Activated gamma-delta T cell treated with Interleukin-2 at 50 U/mL for 16 hours (primary cell): ENCODE results near the gene FGF3.

ENCODE experiments used
- DNase-seq: peaks from one replicate; pipeline ENCODE4 v3.0.0-alpha.2; 2020

FGF3 gene

DNA sequence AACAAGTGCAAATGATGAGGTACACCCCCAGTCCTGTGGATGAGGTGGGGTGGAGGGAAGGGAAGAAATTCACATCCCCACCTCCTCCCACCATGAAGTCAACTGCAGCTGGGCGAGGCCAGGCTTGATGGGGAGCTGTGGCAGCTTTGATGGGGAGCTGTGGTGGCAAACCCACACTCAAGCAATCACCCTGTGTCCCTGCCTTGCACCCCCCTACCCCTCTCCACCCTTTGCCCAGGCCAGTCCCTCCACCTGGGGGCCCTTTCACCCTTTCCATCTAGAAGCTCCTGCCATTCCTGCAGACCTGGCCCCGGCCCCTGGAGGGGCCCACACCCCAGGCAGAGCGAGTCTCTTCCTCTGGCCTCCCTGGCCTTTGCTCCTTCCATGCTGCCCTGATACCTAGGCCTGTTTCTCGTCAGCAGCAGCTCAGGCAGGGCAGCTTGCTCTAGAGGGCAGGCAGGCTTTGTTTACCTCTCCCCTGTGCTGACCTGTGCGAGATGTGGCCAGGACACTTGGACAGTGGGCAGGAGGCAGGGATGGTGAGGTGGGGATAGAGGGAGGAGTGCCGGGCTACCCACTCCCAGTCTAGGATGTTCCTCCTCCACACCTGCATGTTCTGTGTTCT, 4.5 kb upstream of the FGF3 start:
- no peak for DNase-seq

GRCh38 chr11:69822676-69823494, 3.7 kb upstream of the FGF3 start:
- DNase-seq, result no peak

DNA sequence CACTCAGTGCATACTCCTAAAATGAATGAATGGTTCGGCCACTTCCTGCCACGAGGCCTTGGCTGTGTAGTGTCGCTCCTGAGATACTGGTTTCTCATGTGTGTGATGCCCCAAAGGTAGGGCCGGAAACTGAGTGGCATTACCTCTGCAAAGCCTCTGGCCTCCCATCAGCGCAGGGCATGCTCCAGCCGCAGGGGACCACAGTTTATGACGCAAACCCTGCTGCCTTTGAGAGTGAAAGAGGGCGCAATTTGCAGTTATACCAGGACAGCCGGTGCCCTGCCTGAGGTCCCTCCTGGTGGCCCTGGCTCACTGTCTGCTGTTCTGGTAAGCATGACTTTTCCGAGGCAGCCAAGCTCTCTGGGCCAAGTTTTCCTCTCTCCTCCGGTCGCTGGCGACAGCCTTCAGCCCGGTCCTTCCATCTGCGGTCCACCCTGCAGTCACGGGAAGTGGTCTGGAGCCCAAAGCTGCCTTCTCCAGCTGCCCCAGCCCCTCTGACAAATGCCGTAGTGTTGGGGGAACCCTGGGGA, 2.4 kb upstream of the FGF3 start:
- no peak for DNase-seq

- no peak for DNase-seq
Measured at GRCh38 chr11:69820441-69820840, 1.2 kb upstream of the FGF3 start.

DNA sequence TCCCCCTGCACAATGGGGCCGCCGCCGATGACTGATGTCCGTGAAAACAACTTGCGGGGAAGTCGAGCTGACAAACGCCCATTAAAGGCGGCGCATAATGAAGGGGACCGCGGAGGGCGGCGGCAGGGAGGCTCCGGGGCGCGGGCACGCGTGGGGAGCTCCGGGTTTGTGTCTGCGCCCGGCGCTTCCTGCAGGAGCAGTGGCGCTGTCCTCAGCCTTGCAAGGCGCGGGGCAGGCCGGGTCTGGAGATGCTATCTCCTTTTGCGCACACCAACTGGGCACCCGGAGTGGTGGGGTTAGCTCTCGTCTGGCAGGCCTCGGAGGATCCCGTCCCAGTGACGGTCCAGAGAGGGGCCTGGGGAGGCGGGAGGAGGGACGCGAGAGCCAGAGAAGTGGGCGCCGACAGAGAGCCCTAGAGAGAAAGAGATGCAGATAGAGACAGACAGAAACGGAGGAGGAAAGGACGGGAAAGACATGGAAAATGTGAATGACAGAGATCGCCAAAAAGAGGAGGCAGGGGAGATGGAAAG, 390 bp upstream of the FGF3 start:
- no peak for DNase-seq

- DNase-seq, result no peak
Measured at GRCh38 chr11:69818231-69818602, 999 bp downstream of the FGF3 start.

DNA sequence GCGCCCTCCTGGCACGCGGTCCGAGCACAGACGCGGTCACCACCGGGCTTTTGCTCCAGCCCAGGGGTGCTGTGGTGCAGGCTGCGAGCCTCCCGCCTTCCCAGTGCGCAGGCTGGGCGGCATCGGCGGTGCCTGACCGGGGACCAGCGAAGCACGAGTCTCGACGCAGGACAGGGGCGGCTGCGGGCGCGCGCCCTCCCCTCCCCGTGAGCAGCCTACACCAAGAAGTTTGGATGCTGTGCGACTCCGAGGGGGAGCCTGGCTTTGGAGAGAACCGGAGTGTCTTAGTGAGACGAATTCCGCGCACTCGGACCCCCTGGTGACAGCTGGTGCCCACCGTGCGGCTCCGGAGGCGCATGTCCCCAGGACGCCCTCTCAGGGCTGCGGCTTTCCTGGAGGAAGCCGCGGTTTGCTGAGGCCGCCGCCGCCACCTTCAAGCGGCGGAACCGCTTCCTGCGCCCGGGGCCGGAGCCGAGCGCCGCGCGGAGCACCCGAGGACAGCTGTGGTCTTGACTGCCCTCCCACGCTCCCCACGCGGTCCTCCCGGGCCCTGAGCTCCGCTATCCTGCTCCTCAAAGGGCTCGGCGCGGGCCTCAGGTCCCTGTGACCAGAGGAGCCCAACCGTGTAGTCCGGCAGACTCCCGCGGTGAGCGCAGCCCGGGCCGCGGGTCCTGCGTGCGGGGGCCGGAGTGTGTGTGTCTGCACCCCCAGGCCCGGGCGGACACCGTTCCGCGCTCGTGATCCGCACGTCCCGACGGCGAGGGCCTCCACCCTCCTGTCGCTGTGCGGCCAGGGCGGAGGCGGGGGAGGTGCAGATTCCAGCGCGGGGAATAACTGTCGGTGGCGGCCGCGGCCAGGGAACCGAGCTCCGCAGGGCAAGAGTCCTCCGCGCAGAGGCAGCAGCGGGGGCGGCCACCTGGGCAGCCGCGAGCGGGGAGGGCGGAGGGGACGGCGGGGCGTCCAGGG, 1.7 kb downstream of the FGF3 start:
- no peak for DNase-seq

- DNase-seq, result no peak
Measured at GRCh38 chr11:69816671-69817070, 2.5 kb downstream of the FGF3 start.

DNA sequence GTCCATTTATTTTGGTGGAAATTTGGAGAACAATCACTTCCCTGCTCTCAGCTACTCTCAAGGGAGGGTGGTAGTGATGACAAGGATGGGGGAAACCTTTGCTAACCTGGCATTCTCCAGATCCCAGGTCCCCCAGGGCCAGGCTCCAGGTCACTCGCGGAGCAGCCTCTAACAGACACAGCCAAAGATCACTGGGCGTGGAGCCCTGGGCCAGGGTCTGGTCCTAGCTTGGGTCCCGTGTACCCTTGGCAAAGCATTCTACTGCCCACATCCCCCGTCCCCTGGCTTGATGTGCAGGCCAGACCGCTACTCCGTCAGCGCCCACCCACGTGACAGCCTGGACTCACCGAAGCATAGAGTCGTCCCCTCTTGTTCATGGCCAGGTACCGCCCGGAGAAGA, 3.2 kb downstream of the FGF3 start:
- no peak for DNase-seq

- no peak for DNase-seq
Measured at GRCh38 chr11:69814902-69815301, 4.3 kb downstream of the FGF3 start.

DNA sequence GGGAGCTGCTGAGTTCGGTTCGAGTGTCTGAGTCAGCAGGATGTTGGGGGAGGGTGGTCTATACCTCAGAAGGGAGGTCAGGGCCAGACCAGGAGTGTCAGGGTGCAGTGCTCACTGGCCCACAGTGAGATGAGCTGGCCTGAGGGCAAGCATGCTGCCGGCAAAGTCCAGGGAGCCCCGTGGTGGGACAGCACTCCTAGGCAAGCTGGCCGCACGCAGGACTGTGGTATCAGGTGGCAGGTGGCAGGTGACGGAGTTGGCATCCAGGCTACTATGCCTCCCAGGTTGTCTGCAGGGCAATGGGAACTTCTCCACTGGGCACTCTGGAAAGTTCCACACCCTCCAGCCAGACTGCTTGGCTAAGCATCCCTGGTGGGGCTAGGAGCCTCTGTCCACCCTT, 4.8 kb downstream of the FGF3 start:
- DNase-seq, result no peak

DNA sequence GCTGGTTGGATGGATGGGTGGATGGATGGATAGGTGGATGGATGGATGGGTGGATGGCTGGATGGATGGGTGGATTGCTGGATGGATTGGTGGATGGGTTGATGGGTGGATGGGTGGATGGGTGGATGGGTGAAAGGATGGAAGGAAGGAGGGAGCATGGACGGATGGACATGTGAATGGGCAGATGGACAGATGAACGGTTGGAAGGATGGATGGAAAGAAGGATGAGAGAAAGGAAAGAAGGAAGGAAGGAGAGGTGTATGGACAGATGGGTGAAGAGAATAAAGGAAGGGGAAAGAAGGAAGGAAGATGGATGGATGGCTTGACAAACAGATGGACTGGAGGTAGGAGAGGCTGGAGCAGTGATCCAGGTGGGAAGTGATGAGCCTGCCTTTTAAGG, 5.4 kb downstream of the FGF3 start:
- no peak for DNase-seq

GRCh38 chr11:69812946-69813345, 6.3 kb downstream of the FGF3 start:
- no peak for DNase-seq

GRCh38 chr11:69812256-69812655, 7.0 kb downstream of the FGF3 start:
- no peak for DNase-seq

- no peak for DNase-seq
Measured at GRCh38 chr11:69811431-69811830, 7.8 kb downstream of the FGF3 start.

DNA sequence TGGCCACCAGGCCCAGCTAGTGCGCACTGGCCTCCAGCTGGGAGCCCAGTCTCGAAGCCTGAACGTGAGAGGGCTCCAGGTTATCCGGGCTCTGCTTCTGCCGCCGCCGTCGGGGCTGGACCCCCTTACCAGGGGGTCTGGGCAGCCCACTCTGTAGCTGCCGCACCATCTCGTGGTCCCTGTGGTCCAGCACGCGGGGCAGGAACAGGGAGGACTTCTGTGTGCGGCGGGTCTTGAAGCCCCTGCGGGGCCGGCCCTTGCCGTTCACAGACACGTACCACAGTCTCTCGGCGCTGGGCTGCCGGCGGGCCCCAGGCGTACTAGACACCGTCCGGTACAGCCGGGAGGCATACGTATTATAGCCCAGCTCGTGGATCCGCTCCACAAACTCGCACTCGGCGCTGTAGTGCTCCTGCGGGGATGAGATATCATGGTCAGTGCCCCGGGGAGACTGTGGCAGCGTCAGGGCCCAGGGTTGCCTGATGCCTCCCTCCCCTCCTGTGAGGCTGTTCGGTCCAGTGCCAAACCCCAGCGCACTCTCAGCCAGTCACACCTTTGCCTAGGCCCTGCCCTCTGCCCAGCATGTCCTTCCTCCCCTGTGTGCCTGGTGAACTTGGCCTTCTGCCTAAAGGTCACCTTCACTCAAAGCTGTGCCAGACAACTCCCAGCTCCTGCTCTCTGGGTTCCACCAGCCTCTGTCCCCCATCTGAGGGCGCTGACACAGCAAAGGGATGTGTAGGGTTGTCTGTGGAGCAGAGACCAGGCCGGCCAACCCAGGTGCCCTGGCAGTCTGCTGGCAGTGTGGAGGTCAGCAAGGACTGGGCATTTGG, 8.7 kb downstream of the FGF3 start:
- no peak for DNase-seq

DNA sequence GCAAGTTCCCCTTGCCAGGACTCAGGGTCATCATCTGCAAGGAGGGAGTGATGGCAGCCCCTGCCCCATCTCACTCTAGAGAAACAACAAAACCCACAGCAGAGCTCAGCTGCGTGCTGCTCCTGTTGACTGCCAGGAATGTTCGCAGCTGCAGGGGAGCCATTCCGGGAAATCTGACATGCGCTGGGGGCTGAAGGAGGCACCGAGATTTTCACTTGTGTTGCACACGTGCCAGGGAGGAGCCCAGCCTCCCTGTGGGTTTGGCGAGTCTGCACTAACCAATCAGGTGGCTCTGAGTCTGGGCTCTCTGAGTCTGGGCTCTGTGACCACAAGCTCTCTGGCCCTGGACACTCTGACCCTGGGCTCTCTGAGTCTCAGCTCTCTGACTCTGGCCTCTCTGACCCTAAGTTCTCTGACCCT, 10.5 kb downstream of the FGF3 start:
- DNase-seq, result no peak

- no peak for DNase-seq
Measured at GRCh38 chr11:69807106-69807815, 12.0 kb downstream of the FGF3 start.

GRCh38 chr11:69804769-69805508, 14.3 kb downstream of the FGF3 start:
- DNase-seq, result no peak

DNA sequence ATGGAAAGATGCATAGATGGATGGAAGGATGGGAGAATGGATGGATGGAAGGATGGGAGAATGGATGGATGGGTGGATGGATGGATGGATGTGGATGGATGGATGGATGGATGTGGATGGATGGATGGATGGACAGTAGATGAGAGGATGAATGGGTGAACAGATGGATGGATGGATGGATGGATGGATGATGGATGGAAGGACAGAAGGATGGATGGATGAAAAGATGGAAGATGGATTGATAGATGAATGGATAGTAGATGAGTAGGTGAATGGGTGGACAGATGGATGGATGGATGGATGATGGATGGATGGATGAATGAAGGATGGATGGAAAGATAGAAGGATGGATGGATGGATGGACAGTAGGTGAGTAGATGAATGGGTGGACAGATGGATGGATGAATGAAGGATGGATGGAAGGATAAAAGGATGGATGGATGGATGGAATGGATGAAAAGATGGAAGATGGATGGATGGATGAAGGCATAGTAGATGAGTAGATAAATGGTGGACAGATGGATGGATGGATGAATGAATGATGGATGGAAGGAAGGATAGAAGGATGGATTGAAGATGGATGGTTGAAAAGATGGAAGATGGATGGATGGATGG, 15.5 kb downstream of the FGF3 start:
- DNase-seq, result no peak
